Measurements from ENCODE around the gene CPLX1.
"Not testable (repeated sequence)": the region's sequence is repeated elsewhere in the genome, so short reads cannot be mapped to it uniquely, and the experiment has no call there.

The CPLX1 gene

DNA sequence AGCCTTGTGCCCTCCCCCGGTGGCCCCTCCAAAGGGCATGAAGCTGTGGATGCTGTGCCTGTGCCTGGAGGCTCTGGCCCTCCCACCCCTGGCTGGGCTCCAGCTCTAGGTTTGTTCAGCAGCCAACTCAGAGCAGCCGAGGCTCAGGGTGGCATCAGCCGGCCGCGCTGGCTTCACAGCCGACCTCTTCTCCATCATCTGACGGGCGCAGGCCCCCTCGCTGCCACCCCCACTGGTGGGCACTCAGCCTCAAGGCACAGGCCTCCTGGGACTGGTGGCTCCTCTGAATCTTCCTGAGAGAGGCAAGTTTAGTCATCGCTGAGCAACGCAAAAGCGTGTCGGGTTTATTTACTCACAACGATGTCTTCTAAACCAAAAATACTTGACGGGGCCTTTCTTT is 74.3 kb downstream of the CPLX1 start:
- no peak for FAIRE-seq

DNA sequence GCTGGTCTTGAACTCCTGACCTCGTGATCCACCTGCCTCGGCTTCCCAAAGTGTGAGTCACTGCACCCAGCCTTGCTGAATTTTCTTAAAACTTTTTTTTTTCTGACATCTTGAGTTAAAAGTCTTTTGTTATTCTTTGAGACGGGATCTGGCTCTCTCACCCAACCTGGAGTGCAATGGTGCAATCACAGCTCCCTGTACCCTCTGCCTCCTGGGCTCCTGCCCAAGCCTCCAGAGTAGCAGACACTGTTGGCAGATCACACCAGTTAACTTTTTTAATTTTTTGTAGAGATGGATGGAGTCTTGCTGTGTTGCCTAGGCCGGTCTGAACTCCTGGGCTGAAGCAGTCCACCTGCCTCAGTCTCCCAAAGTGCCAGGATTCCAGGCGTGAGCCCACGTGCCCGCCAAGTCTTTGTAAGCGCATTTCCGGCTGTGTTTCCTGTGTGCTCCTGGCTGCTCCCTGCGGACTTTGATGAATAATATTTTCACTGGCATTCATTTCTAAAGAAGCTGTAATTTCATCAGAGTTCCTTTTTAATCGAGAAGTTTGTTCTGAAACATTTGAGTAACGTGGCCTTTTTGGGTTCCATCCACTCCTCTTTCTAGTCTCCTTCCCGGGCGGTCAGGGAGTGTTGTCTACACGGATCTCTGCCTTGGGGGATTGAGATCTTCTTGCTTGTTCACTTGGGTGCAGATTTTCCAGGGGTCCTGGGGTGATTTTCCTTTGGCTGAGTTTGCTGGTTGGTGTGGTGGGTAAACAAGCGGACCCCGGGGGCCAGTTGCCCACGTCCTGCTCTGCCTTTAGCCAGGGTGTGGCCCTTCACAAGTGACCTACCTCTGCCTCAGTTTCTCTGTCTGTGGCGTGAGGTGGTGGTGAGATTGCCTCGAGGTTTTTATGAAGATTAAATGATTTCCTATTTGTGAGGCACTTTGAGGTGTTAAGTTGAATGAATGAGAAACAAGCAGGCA is 75.9 kb downstream of the CPLX1 start:
- FAIRE-seq = no peak

DNA sequence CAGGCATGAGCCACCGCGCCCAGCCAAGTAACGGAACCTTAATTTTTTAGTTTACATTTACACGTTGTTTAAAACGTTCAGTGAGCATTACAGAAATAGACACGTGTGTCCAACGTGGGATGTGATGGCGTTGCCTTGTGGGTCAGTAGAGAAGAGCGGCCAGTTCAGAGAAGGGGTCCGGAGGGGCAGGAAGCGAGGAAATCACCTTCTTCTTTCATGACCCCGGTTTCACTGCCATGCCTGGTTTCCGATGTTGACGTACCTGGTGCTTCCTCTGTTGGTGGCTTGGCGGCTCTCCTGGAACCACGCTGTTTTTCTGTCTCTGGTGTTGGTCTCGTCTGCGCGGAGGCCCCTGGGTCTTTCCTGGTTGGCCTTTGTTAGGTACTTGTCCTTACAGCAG is 77.5 kb downstream of the CPLX1 start:
- no peak for FAIRE-seq

DNA sequence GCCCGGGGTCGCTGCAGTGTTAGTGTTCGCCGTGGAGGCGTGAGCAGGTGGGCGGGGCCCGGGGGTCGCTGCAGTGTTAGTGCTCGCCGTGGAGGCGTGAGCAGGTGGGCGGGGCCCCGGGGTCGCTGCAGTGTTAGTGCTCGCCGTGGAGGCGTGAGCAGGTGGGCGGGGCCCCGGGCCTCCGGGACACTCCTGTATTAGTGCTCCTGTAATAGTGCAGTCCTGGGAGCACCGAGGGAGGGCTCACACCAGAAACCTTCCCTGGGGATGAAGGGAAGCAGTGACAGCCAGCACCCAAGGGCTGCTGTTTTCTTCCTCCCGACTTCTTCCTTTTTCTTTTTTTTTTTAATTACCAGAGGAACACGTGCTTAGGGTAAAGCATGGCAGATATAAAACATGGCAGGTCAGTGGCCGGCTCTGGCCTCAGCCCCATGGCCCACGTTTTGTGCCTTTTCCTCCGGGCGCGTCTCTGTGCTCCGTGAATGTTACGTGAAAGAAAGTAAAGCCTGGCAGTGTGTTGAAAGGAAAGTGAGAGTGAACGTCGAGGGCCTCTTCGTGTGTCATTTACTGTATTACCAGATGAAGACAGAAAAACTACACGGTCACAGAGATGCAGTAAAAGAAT is 78.3 kb downstream of the CPLX1 start:
- no peak for FAIRE-seq

DNA sequence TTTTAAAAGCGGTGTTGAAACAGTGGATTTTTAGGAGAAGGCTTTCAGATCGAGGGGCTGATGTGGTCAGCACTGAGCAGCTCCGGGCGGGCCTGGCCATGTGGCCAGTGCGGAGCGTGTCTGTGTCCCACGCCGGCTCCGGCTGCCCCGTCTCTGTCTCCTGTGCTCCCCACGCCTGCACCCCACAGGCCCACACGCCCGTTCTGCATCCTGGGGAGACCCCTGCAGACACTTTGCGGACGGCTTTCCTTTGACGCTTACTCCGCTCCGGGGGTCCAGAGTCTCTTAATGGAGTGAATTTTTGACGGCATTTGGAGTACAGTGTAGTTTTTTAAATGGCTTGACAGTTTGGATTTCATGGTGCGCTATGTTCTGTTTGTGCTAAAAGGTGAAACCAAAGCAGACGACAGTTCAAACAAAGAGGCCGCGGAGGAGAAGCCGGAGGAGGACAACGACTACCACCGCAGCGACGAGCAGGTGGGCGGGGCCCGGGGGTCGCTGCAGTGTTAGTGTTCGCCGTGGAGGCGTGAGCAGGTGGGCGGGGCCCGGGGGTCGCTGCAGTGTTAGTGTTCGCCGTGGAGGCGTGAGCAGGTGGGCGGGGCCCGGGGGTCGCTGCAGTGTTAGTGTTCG is 81.6 kb downstream of the CPLX1 start:
- no peak for FAIRE-seq

DNA sequence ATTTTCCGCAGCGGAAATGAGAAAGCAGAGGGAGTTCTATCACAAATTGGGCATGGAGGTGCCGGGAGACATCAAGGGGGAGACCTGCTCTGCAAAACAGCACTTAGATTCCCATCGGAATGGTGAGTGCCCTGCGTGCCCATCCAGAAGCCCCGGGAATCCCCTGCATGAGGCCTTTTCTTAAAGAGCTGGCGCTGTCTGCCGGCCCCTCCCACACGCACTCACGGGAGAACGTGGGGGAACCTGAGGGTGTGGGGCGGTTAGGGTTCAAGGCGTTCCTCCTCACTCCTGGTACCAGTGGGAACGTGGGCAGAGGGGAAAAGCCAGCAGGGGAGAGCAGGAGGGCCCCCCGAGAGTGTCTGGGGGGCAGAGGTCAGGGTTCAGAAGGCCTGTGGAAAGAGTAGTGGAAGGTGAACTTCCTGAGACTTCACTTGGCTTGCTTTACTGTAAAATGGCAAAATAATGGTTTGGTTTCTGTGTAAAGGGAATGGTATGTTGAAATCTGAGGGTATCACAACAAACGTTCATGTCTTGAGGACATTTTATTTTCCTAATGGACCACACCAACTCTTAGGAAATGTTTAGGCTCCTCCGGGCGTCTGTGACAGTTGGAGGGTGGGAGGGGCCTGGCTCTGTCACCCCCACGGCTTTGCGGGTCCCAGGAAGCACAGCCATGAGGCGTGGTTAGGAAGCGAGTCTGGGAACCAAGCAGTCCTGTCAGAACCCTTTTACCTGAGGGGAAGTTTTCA is 82.3 kb downstream of the CPLX1 start:
- no peak for FAIRE-seq

DNA sequence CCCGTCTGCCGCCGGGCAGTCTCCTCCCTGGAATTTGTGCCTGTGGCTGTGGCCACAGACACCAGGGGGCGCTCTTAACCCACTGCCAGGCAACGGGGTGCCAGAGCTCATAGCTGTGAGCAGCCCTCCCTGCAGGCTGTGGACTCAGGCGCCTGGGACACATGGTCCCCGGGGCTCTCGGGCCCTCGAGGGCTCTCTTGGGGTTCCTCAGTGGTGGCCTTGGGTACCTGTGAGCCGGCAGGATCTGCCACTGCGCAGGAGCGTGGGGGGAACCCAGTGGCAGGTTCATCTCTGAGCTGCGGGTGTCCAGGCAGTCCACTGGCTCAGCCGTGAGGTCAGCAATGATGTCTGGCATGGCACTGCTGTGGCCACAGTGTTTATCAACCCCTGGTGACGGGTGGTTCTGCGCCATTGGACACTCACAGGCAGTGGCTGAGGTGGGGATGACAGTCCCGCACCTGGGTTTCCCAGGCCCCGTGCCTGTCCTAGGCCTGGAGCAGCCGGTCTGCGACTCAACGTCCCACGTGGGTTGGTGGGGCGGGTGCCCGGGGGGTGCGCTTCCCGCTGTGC is 83.1 kb downstream of the CPLX1 start:
- no peak for FAIRE-seq

DNA sequence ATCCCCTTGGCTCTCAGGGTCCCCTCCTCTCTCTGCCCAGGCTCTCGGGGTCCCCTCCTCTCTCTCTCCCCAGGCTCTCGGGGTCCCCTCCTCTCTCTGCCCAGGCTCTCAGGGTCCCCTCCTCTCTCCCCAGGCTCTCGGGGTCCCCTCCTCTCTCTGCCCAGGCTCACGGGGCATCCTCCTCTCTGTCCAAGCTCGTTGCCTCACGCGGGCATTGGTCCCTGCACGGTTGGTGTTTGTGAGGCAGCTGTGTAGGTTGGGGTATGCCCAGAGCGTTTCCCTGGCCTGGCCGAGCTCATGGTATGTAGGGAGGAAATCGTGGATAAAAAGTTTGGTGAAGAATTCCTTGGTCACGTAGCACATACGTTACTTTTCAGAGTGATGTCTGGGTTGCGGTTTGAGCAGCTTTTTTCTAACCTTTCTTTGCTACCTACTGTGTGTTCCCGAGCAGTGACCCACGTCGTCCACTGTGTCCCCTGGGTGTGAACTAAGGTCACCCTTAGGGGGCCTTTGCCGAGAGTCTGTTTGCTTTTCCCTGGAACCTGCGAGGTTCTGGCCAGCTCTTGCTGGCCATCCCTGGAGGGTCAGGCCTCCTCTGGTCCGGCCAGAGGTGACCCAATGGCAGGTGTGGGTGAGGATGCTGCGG is 83.7 kb downstream of the CPLX1 start:
- no peak for FAIRE-seq

DNA sequence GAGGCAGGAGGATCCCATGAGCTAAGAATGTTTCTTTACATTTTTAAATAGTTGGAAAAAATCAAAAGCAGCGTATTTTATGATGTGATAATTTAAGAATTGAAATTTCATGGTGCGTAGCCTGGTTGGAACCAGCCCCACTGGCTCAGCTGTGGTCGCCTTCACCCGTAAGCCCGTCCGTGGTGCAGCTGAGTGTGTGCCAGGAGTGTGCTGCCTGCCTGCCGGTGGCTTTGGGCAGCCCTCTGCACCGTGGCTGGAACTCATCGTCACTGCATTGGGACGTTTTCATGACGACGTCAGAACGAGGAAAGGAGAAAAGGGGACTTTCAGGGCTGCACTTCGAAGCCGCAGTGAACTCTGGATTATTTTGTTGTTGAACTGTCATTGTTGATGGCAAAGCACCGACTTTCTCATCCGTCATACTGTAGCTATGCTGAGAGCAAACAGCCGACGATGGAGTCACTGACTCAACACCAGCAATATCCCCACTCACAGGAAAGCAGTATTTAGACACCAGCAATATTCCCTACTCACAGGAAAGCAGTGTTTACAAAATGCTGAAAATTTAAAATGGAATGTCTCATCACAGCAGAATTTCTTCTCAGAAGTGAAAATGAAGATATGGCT is 85.2 kb downstream of the CPLX1 start:
- FAIRE-seq = no peak

DNA sequence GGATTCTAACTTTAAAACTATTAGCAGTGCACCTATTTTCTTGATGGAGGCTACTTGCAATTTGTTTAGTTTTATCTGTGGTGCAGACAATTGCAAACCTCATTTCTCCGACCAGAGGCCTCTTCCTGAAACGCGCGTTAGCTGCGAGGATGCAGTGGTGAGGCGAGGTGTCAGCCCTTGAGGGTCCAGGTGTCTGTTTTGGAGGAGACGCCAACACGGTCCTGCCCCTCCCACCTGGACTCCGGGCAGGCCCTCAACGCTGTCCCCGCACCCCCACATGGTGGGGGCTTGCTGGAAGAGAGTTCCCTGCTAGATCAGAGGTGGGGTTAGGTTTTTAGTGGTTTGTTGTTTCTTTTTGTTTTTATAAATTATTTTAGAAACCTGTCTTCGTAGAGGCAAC is 85.9 kb downstream of the CPLX1 start:
- no peak for FAIRE-seq

DNA sequence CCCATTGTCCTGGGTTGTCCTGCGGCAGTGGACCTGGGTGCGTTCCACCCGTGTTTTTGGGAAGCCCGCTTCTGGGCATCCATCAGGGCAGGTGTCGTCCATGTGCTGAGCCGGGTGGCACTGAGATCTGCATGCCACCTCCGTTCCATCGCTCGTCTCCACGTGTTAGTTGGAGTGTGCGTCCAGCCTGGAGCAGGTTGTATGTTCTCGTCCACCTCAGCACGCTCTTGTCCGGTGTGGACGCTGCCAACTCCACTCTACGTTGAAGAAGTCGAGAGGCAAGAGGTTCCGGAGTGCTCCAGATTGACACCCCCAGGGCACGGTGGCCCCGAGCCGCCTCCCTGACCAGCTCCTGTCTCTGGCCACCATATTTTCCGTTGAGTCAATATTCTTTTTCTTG is 86.4 kb downstream of the CPLX1 start:
- FAIRE-seq = no peak

DNA sequence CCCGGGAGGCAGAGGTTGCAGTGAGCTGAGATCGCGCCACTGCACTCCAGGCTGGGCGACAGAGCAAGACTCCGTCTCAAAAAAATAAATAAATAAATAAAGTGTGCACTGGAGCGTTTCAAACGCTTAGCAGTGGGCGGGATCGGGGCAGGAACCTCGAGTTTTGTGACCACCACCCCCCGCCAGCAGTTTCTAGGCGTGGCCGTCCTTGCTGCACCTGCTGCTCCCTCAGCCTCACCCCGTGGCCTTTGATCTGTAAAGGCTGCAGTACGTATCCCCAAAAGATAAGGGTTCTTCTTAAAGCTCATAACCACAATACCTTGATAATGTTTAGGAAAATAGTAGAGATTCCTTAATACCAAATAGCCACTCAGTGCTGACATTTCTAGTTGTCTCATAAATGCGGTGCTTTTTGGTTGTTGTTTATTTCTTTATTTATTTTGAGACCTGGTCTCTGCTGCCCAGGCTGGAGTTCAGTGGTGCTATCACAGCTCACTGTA is 87.1 kb downstream of the CPLX1 start:
- FAIRE-seq = no peak

DNA sequence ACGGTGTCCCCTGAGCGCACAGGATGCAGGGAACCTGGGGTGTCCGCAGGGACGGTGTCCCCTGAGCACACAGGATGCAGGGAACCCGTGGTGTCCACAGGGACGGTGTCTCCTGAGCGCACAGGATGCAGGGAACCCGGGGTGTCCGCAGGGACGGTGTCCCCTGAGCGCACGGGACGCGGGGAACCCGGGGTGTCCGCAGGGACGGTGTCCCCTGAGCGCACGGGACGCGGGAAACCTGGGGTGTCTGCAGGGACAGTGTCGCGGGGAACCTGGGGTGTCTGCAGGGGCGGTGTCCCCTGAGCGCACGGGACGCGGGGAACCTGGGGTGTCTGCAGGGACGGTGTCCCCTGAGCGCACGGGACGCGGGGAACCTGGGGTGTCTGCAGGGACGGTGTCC is 89.4 kb downstream of the CPLX1 start:
- FAIRE-seq = not testable (repeated sequence)

DNA sequence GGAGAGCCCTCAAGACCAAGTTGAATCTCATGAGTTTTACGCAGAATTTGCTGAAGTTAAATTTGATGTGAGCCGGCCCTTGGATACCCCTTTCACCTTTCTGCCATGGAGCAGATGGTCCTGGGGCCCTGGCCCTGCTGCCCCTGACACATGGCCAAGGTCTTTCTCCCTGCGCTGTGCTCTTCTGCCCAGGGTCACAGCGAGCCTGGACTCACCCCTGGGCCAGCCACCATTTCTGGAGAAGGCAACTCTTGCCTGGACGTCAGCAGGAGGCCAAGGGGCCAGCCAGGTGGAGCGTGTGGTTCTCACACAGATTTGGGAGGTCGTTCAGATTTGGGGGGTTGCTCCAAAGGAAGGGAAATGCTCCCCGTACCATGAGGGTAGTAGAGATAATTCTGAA is 90.3 kb downstream of the CPLX1 start:
- no peak for FAIRE-seq

All from colon (tissue), 2 donors.